GM12891 (cell line): Measurements from ENCODE around the gene PTGR3.

Source experiments
- DNase-seq: peaks from one replicate; pipeline ENCODE4 v3.0.0; 2011; ENCODE audit warnings: low spot score; ENCODE audit not compliant: insufficient read length
- FAIRE-seq: peaks from 2 replicates; lab custom pipeline; 2011; peaks lifted over from hg19 to GRCh38; lab: Jason Lieb, UNC
- PAX5 ChIP-seq: IDR thresholded peaks from 2 replicates; pipeline ENCODE4 v1.6.1; 2011; ENCODE audit warnings: low read length, moderate library complexity, mild to moderate bottlenecking; ENCODE audit not compliant: insufficient read depth, severe bottlenecking
- POLR2A ChIP-seq: IDR thresholded peaks from 2 replicates; pipeline ENCODE4 v1.6.1; 2011; ENCODE audit warnings: low read depth, low read length, control low read depth
- POLR2AphosphoS5 ChIP-seq: IDR thresholded peaks from 2 replicates; pipeline ENCODE4 v1.6.1; 2011; ENCODE audit warnings: low read depth, low read length, control low read depth
- POU2F2 ChIP-seq: IDR thresholded peaks from 2 replicates; pipeline ENCODE4 v1.6.1; 2011; ENCODE audit warnings: low read depth, mild to moderate bottlenecking, control low read depth, low read length, moderate library complexity
- SPI1 ChIP-seq: IDR thresholded peaks from 2 replicates; pipeline ENCODE4 v1.6.1; 2011; ENCODE audit warnings: low read depth, low read length, control low read depth
- TAF1 ChIP-seq: IDR thresholded peaks from 2 replicates; pipeline ENCODE4 v1.6.1; 2011; ENCODE audit warnings: low read depth, low read length, control low read depth

The PTGR3 gene

GRCh38 chr18:75249175-75249518 is 40.2 kb upstream of the PTGR3 start:
- TF ChIP-seq SPI1: no peak
- no peak for TF ChIP-seq POLR2AphosphoS5
- no peak for TF ChIP-seq POLR2A
- no peak for TF ChIP-seq TAF1
- FAIRE-seq (no peak), DNase-seq (no peak)

GRCh38 chr18:75248426-75249174 is 39.7 kb upstream of the PTGR3 start:
- TF ChIP-seq POLR2AphosphoS5 (no peak), PAX5 (no peak), POU2F2 (no peak), POLR2A (no peak), TAF1 (no peak), SPI1 (no peak)
- DNase-seq: no peak
- peak; percentile 45 for FAIRE-seq

DNA sequence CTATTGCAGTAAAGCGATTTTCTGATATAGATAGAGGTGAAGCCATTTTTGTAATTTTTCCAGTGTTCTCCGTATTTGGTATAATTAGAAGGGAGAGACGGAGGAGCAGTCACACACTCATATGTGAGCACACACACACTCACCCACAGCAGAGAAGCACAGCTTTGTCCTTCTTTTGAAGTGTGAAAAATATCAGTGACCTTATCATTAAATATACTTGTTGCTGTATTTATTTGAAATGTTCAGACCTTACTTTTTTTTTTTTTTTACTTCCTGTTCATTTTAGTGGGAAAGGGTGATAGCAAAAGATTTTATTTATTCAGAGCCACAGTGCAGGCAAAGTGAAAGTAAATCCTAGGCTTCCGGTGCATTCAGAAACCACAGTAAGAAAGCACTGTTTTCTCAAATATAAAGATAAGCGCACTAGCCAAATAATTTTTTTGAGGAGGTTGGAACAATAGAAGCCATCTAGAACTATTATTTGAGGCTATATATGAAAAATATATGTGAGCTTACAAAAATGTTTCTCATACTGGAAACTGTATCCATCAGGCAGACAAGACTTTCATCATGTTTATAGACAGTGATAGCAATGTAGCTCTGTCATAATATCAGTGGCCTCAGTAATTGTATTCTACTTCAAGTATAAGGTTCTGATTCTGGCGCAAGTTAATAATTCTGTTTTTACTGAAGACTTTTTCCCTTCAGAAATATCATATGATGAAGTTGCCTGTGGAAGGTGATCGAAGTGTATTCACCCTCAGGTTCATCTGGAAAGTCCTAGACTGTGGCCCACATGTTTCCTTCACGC is 38.9 kb upstream of the PTGR3 start:
- DNase-seq: no peak
- TF ChIP-seq SPI1 (no peak), POLR2A (no peak), POU2F2 (no peak), POLR2AphosphoS5 (no peak)
- peak; percentile 84 for FAIRE-seq

- TF ChIP-seq POU2F2 (no peak), SPI1 (no peak), PAX5 (no peak), POLR2A (no peak), TAF1 (no peak), POLR2AphosphoS5 (no peak)
- FAIRE-seq: peak; percentile 35
- DNase-seq: no peak
Measured at GRCh38 chr18:75246721-75247610, 38.0 kb upstream of the PTGR3 start.

- no peak for FAIRE-seq
- DNase-seq: no peak
- TF ChIP-seq PAX5 (no peak), TAF1 (no peak), POLR2AphosphoS5 (no peak), POU2F2 (no peak), SPI1 (no peak), POLR2A (no peak)
Measured at GRCh38 chr18:75244351-75245313, 35.7 kb upstream of the PTGR3 start.

DNA sequence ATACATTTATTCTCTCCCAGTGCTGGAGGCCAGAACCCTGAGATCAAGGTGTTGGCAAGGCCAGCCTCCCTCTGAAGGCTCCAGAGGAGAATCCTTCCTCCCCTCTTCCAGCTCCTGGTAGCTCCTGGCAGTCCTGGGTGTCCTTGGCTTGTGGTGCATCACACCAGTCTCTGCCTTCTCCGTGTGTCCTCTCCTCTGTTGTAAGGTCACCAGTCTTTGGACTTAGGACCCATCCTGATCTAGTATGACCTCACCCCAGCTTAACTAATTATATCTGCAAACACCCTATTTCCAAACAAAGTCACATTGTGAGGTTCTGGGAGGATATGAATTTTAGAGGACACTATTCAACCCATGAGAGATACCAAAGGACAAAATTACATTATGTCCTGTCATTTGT is 32.8 kb upstream of the PTGR3 start:
- DNase-seq: no peak
- FAIRE-seq: no peak
- TF ChIP-seq POLR2A (no peak), SPI1 (no peak)

- no peak for TF ChIP-seq POLR2AphosphoS5
- FAIRE-seq (no peak), DNase-seq (no peak)
Measured at GRCh38 chr18:75240433-75240832, 31.5 kb upstream of the PTGR3 start.

DNA sequence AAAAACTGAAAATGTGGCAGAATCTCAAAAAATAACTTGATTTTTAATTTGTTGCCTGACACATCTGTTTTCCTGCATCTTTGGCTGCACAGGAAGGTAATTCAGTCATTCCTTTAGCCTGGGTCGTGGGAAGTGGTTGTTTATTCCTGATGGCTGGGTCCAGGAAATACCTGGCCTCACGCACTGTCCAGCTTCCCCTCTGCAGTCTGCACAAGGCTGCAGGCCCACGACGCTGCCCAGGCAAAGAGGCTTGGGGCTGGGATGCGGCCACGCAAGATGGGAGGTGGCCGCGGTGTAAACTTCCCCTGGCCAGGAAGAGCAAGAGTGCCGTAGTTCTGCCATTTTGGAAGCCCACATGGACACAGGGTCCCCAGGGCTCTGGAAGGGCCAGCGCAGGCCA is 29.8 kb upstream of the PTGR3 start:
- FAIRE-seq (no peak), DNase-seq (no peak)
- TF ChIP-seq SPI1: no peak

DNA sequence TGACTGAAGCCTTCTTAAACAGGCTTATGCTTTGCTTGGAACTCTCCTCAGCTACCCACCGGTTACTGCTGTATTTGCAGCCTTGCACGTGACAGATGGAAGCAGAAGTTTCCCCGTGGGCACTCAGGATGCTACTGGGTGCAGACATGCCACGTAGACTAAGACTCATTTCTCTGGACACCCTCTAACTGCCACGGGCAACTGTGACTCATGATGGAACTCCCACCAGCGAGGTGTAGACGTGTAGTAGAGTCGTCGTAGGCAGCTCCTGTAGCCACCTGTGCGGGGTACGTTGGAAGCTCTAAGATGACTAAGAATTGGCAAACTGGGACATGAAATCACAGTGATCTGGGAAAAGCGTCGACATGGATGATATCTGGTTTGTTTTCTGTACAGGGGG is 29.2 kb upstream of the PTGR3 start:
- no peak for DNase-seq
- TF ChIP-seq POLR2AphosphoS5 (no peak), POU2F2 (no peak)
- no peak for FAIRE-seq

DNA sequence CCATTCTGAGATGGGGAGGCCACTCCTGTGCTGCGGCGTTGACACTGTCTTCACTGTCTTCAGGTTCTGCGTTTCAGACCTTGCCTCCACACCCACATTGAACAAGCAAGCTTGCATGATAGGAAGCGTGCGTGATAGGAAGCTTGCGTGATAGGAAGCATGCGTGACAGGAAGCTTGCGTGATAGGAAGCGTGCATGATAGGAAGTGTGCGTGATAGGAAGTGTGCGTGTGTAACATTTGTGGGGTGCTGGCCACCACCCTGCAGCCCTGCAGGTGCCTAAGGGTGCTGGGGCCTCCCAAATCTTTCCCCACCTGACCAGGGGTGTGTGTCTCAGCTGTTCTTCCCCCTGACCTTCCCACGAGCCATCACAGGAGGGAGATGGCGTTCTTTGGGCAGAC is 27.0 kb upstream of the PTGR3 start:
- DNase-seq (no peak), FAIRE-seq (no peak)
- TF ChIP-seq POU2F2 (no peak), POLR2AphosphoS5 (no peak), POLR2A (no peak), SPI1 (no peak), TAF1 (no peak), PAX5 (no peak)
